ENCODE data around the gene NKTR. TPM values are rescaled to one million over a fixed set of nuclear protein-coding genes. Genes with fewer than 3 reads are reported as not detected.
A peak's percentile ranks its signal among the peaks of the same experiment; 100 is the strongest.

NKTR gene
- total RNA-seq, 1 experiment from 2014 or later = 39.0 TPM

GRCh38 chr3:42612928-42613327 lies 12.4 kb downstream of the NKTR start:
- Histone ChIP-seq H3K9me3 (ENCODE audit: control insufficient read depth, insufficient read depth, low read depth, low read length) (no peaks in the 10 kb centered on the region), H3K4me1 (ENCODE audit: control insufficient read depth, insufficient read depth, low read length) (peaks cover 3% of the 10 kb centered on the region; the same call in 1 of the 2 replicates), H3K27me3 (ENCODE audit: control insufficient read depth, insufficient read depth, low read length) (no peaks in the 10 kb centered on the region), H3K36me3 (ENCODE audit: control insufficient read depth, insufficient read depth, low read length) (peaks cover 2% of the 10 kb centered on the region; the same call in 1 of the 2 replicates), H3K4me3 (ENCODE audit: low read depth in 2 of 2, low read length in 2 of 2) (no peak overlapping the region), H3K27ac (ENCODE audit: low read length) (no peak overlapping the region)
- DNase-seq (ENCODE audit: low read depth, low spot score) = no peak
- intact Hi-C loops (cut with micrococcal nuclease; ENCODE audit: unreplicated experiment) (no loop called here), in situ Hi-C loops (cut with HindIII; ENCODE audit: low pct_unique_long_range_greater_than_20kb, low sequenced_read_pairs) (no loop called here)
- no peak for TF ChIP-seq POLR2AphosphoS5 (IDR thresholded peaks at IDR 0.05; ENCODE audit: low read depth, low read length)
- no peak for TF ChIP-seq TCF7L2 (IDR thresholded peaks at IDR 0.05; ENCODE audit: low read depth, low read length)
- TF ChIP-seq SIN3A (IDR thresholded peaks at IDR 0.05; ENCODE audit: borderline replicate concordance, insufficient read depth, low read depth, low read length) = no peak
- no peak for TF ChIP-seq REST (IDR thresholded peaks at IDR 0.05; ENCODE audit: insufficient read depth in 1 of 2, low read depth in 2 of 2, low read length in 1 of 2)
- no peak for TF ChIP-seq CTCF (IDR thresholded peaks at IDR 0.05)
- CTCF ChIA-PET = no interaction called here
- POLR2A ChIA-PET = interaction anchor here (0.7 kb wide), 1 partner anchor 10 kb away, joined by 3 read pairs; no protein-coding TSS in a partner anchor
- no TSS peak for BruUV-seq (replicated peaks)
- peak; percentile 53; the same call in 1 of the 2 replicates for ATAC-seq

GRCh38 chr3:42613462-42613861 lies 13.0 kb downstream of the NKTR start:
- in situ Hi-C loops (cut with HindIII; ENCODE audit: low pct_unique_long_range_greater_than_20kb, low sequenced_read_pairs) = no loop called here
- H3K27ac ChIP-seq (ENCODE audit: low read length) = no peak overlapping the region
- ChIA-PET CTCF (interaction anchor here (0.8 kb wide), 1 partner anchor 12 kb away, joined by 7 read pairs; no protein-coding TSS in a partner anchor), POLR2A (no interaction called here)
- ATAC-seq (0 out of 2 replicates have a peak, but pooled peaks have one; percentile 12), DNase-seq (ENCODE audit: low read depth, low spot score) (no peak)
- H3K4me3 ChIP-seq (ENCODE audit: low read depth in 2 of 2, low read length in 2 of 2) = no peak overlapping the region
- TF ChIP-seq CTCF (IDR thresholded peaks at IDR 0.05) (peak; percentile 48; the same call in 1 of the 2 replicates), SIN3A (IDR thresholded peaks at IDR 0.05; ENCODE audit: borderline replicate concordance, insufficient read depth, low read depth, low read length) (no peak)
- BruUV-seq (replicated peaks) = no TSS peak
- H3K9me3 ChIP-seq (ENCODE audit: control insufficient read depth, insufficient read depth, low read depth, low read length) = no peaks in the 10 kb centered on the region
- intact Hi-C loops (cut with micrococcal nuclease; ENCODE audit: unreplicated experiment) = no loop called here
- H3K36me3 ChIP-seq (ENCODE audit: control insufficient read depth, insufficient read depth, low read length) = peaks cover 2% of the 10 kb centered on the region; the same call in 1 of the 2 replicates
- no peaks in the 10 kb centered on the region for H3K27me3 ChIP-seq (ENCODE audit: control insufficient read depth, insufficient read depth, low read length)
- peaks cover 3% of the 10 kb centered on the region; the same call in 1 of the 2 replicates for H3K4me1 ChIP-seq (ENCODE audit: control insufficient read depth, insufficient read depth, low read length)

Data from Panc1 (cell line).